Nucleus accumbens (tissue), 56 donors: Measurements from ENCODE around the gene PIAS2.
"Not testable (repeated sequence)": the region's sequence is repeated elsewhere in the genome, so short reads cannot be mapped to it uniquely, and the experiment has no call there.

Experiments
- DNase-seq, 56 donors: peaks; one replicate each; lab custom pipeline; 2025; lab: John Stamatoyannopoulos, UW

PIAS2 gene

GRCh38 chr18:46917108-46917802 lies at the start of gene PIAS2, which contains the start of gene KATNAL2:
Gene PIAS2, minus strand, starts transcription at chr18:46917507. Its CDS starts 162 bp downstream, at chr18:46917345.
Gene KATNAL2, plus strand, starts transcription at chr18:46917602. Its CDS starts 29,271 bp downstream, at chr18:46946873.
- peak in 55 of 56 donors; percentile 27 to 87 (median 72) for DNase-seq

GRCh38 chr18:46966266-46966665 lies 49.0 kb upstream of the PIAS2 start:
- DNase-seq: not testable (repeated sequence)

- not testable (repeated sequence) for DNase-seq
Observed at GRCh38 chr18:46964579-46965293, 47.4 kb upstream of the PIAS2 start.

GRCh38 chr18:46963656-46964578 lies 46.6 kb upstream of the PIAS2 start:
- DNase-seq: not testable (repeated sequence)

- no peak for DNase-seq
Observed at GRCh38 chr18:46958209-46958608, 40.9 kb upstream of the PIAS2 start.

- DNase-seq: no peak
Observed at GRCh38 chr18:46953195-46953594, 35.9 kb upstream of the PIAS2 start.

GRCh38 chr18:46950064-46950656 lies 32.9 kb upstream of the PIAS2 start:
- DNase-seq: no peak

- peak in 55 of 56 donors; percentile 2 to 92 (median 66) for DNase-seq
Observed at GRCh38 chr18:46946656-46947282, 29.5 kb upstream of the PIAS2 start.

- no peak for DNase-seq
Observed at GRCh38 chr18:46942646-46943045, 25.3 kb upstream of the PIAS2 start.

GRCh38 chr18:46939998-46940571 lies 22.8 kb upstream of the PIAS2 start:
- DNase-seq: no peak

GRCh38 chr18:46939337-46939963 lies 22.1 kb upstream of the PIAS2 start:
- no peak for DNase-seq

- DNase-seq: no peak
Observed at GRCh38 chr18:46920653-46921052, 3.3 kb upstream of the PIAS2 start.

- DNase-seq: no peak
Observed at GRCh38 chr18:46920067-46920466, 2.8 kb upstream of the PIAS2 start.

GRCh38 chr18:46917803-46918600 lies 695 bp upstream of the PIAS2 start:
- DNase-seq: peak in 30 of 56 donors; percentile 6 to 66 (median 36)

GRCh38 chr18:46916551-46917107 lies 678 bp downstream of the PIAS2 start:
- peak in 32 of 56 donors; percentile 12 to 77 (median 43) for DNase-seq

GRCh38 chr18:46915800-46916550 lies 1.3 kb downstream of the PIAS2 start:
- DNase-seq: peak in 1 of 56 donors; percentile 1

GRCh38 chr18:46910856-46911255 lies 6.5 kb downstream of the PIAS2 start:
- no peak for DNase-seq
